ENCODE measurements around the gene TMEM205. TPM values are rescaled to one million over a fixed set of nuclear protein-coding genes. Genes with fewer than 3 reads are reported as not detected.
"Not testable (repeated sequence)": the region's sequence is repeated elsewhere in the genome, so short reads cannot be mapped to it uniquely, and the experiment has no call there.

TMEM205 gene
- 363 and 408 TPM in 2 replicates for total RNA-seq (2014; rRNA removed; shearing (Covaris generic))

GRCh38 chr19:11346104-11346940 is at the start of gene TMEM205, which contains the start of gene CCDC159:
Gene TMEM205 (minus strand): TSS chr19:11346268. CDS start chr19:11345619, 649 bp downstream.
Gene CCDC159 (plus strand): TSS chr19:11346519. CDS start chr19:11346607, 88 bp downstream.
- in situ Hi-C loops (cut with HindIII; ENCODE audit: low sequenced_read_pairs) = no loop called here
- DNase-seq (ENCODE audit: low spot score) = peak; percentile 100

GRCh38 chr19:11390933-11391680 is 45.0 kb upstream of the TMEM205 start:
- no peak for DNase-seq (ENCODE audit: low spot score)
- in situ Hi-C loops (cut with HindIII; ENCODE audit: low sequenced_read_pairs) = no loop called here

GRCh38 chr19:11390359-11390758 is 44.3 kb upstream of the TMEM205 start:
- in situ Hi-C loops (cut with HindIII; ENCODE audit: low sequenced_read_pairs) = no loop called here
- no peak for DNase-seq (ENCODE audit: low spot score)

GRCh38 chr19:11387162-11388034 is 41.3 kb upstream of the TMEM205 start:
- no peak for DNase-seq (ENCODE audit: low spot score)
- in situ Hi-C loops (cut with HindIII; ENCODE audit: low sequenced_read_pairs) = no loop called here

- in situ Hi-C loops (cut with HindIII; ENCODE audit: low sequenced_read_pairs) = no loop called here
Observed at GRCh38 chr19:11384778-11385129, 38.7 kb upstream of the TMEM205 start.

GRCh38 chr19:11383706-11384048 is 37.6 kb upstream of the TMEM205 start:
- DNase-seq (ENCODE audit: low spot score) = no peak
- in situ Hi-C loops (cut with HindIII; ENCODE audit: low sequenced_read_pairs) = no loop called here

More at GRCh38 chr19:11384778-11385129, 38.7 kb upstream of the TMEM205 start:
- DNase-seq (ENCODE audit: low spot score) = no peak

- in situ Hi-C loops (cut with HindIII; ENCODE audit: low sequenced_read_pairs) = no loop called here
- DNase-seq (ENCODE audit: low spot score) = no peak
Observed at GRCh38 chr19:11382898-11383705, 37.0 kb upstream of the TMEM205 start.

GRCh38 chr19:11380653-11381537 is 34.8 kb upstream of the TMEM205 start:
- DNase-seq (ENCODE audit: low spot score) = peak; percentile 99
- in situ Hi-C loops (cut with HindIII; ENCODE audit: low sequenced_read_pairs) = no loop called here

- no peak for DNase-seq (ENCODE audit: low spot score)
- in situ Hi-C loops (cut with HindIII; ENCODE audit: low sequenced_read_pairs) = no loop called here
Observed at GRCh38 chr19:11379857-11380350, 33.8 kb upstream of the TMEM205 start.

GRCh38 chr19:11379269-11379845 is 33.3 kb upstream of the TMEM205 start:
- in situ Hi-C loops (cut with HindIII; ENCODE audit: low sequenced_read_pairs); DNase-seq (ENCODE audit: low spot score): not testable (repeated sequence)

GRCh38 chr19:11378319-11379189 is 32.5 kb upstream of the TMEM205 start:
- peak; percentile 59 for DNase-seq (ENCODE audit: low spot score)
- in situ Hi-C loops (cut with HindIII; ENCODE audit: low sequenced_read_pairs) = no loop called here

GRCh38 chr19:11377756-11378155 is 31.7 kb upstream of the TMEM205 start:
- in situ Hi-C loops (cut with HindIII; ENCODE audit: low sequenced_read_pairs) = no loop called here
- DNase-seq (ENCODE audit: low spot score) = no peak

- peak; percentile 27 for DNase-seq (ENCODE audit: low spot score)
- in situ Hi-C loops (cut with HindIII; ENCODE audit: low sequenced_read_pairs) = no loop called here
Observed at GRCh38 chr19:11377237-11377636, 31.2 kb upstream of the TMEM205 start.

GRCh38 chr19:11375143-11375948 is 29.3 kb upstream of the TMEM205 start:
- in situ Hi-C loops (cut with HindIII; ENCODE audit: low sequenced_read_pairs) = no loop called here
- no peak for DNase-seq (ENCODE audit: low spot score)

- in situ Hi-C loops (cut with HindIII; ENCODE audit: low sequenced_read_pairs) = no loop called here
- peak; percentile 100 for DNase-seq (ENCODE audit: low spot score)
Observed at GRCh38 chr19:11374433-11375142, 28.5 kb upstream of the TMEM205 start, which contains the start of gene SWSAP1. Gene SWSAP1 (plus strand): TSS chr19:11374666. CDS start chr19:11374681, 15 bp downstream.
